Stimulated activated CD8-positive, alpha-beta memory T cell treated with anti-CD3 and anti-CD28 coated beads, Interleukin-7, amount 100 ng/mL, for 24 hours (primary cell): ENCODE data around the gene GPR68.
"Not testable (repeated sequence)": the region's sequence is repeated elsewhere in the genome, so short reads cannot be mapped to it uniquely, and the experiment has no call there.

Source experiments
- DNase-seq: peaks from one replicate; pipeline ENCODE4 v3.0.0-alpha.2; 2020; ENCODE audit warnings: low read depth

The GPR68 gene

DNA sequence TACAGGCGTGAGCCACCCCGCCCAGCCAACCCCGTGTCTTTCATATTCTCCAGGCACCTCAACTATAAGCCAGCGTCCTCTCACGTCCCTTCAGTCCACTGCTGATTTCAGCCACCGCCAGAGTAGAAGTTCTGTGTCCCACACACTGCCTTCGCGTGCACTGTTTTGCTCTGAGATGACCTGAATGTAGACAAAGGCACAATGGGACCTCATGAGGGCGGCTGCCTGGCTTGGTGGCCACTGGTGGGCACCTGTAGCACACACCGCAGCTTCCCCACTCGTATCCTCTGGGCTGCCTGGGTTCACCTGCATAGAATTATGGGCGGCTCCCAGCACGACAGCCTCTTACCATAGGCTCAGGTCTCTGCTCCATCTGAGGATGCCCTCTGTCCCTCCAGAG is 57.2 kb downstream of the GPR68 start:
- DNase-seq = no peak

DNA sequence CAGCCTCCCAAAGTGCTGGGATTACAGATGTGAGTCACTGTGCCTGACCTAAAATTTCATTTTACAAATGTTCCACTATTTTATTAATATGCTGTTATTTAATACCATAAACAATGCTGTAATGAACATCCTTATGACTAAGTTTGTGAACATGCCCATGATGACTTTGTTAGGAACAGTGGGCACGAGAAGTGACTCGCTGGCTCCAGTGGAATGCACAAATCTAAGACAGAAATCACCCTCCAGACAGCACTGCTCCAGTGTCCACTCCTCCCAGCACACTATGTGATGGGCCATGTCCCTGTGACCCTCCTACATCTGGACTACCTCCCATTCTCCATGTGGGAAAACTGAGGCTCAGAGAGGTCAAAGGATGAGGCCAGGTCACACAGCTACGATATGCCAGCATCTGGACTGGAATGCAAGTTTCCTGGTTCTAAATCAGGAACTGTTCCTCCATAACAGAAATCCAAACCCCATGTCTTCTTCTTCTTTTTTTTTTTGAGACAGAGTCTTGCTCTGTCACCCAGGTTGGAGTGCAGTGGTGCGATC is 57.9 kb downstream of the GPR68 start:
- no peak for DNase-seq

GRCh38 chr14:91185721-91186120 is 58.8 kb downstream of the GPR68 start:
- DNase-seq = no peak

- DNase-seq = no peak
These were observed 59.9 kb downstream of the GPR68 start for GRCh38 chr14:91184559-91184958.

- DNase-seq = not testable (repeated sequence)
These were observed 61.8 kb downstream of the GPR68 start for GRCh38 chr14:91182753-91183152.
